Thyroid gland (tissue), 4 donors: ENCODE results near the gene CHRND.

Source experiments
- CTCF ChIP-seq, 6 experiments: fragments of 200-600 bp in 3 of 6; fragments of 450-650 bp in 3 of 6; sonication (generic) in 3 of 6; IDR thresholded peaks; one replicate each; pipeline ENCODE4 v1.5.1; 2016 to 2019; ENCODE audit warnings: antibody characterized with exemption in 6 of 6, mild to moderate bottlenecking in 2 of 6, inconsistent platforms in 1 of 6, moderate library complexity in 1 of 6
- POLR2A ChIP-seq, 2 donors: fragments of 450-650 bp; IDR thresholded peaks; one replicate each; pipeline ENCODE4 v1.6.1; 2017; ENCODE audit warnings: antibody characterized with exemption in 2 of 2, mild to moderate bottlenecking in 2 of 2, moderate library complexity in 1 of 2

GRCh38 chr2:232505856-232506255 is 20.1 kb upstream of the CHRND start:
- TF ChIP-seq CTCF (IDR thresholded peaks at IDR 0.05) (no peak), POLR2A (IDR thresholded peaks at IDR 0.05) (no peak)
